ENCODE data around the gene AP5M1.

The AP5M1 gene

DNA sequence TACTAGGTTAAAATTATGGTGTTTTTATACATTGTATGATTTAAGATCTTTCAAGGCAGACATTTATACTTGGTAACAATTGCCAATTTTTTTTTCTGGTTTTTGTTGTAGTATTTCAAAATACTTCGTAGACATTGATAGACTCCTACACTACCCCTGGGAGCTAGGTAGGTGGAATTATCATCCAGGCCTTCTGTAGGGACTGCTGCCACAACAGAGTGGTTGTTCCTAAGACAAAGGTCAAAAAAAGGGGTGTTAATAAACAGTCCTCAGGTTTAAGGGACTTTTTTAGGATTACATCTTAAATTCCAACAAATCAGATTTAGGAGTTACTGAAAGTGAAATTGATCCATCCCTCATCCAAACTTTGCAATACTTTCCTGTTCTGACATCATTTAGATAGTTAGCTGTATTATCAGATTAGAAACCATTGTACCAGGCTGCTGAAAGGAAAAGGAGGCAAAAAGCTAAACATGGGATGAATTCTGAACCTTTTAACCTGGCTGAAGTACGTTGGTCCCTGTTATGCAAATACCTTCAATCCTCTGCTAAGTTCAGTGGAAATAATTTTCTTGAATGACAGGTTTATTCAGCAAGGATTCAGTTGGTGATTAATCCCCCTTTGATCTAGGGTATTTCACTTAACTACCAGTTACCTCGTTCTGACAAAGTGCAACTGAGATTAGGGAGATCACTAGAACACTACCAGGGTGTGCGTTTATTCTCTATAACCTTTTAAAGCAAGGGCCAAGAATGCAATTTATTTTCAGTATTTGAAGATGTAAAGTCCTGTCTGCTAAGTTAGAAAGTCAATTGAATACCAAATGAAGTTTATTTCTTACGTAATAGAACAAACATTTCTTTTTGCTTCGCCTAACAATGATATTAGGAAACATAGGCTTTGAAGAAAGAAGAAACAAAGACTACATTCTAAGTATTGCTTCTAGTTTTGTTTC, 23.2 kb downstream of the AP5M1 start:
- no peak for TF ChIP-seq CTCF (IDR thresholded peaks at IDR 0.05; ENCODE audit: poor library complexity, severe bottlenecking)
- no peak for DNase-seq (ENCODE audit: low spot score)

GRCh38 chr14:57293866-57294837, 25.4 kb downstream of the AP5M1 start:
- Histone ChIP-seq H3K4me3 (ENCODE audit: severe bottlenecking) (no peak overlapping the region), H3K27me3 (ENCODE audit: insufficient read depth, poor library complexity, severe bottlenecking) (no peaks in the 10 kb centered on the region), H3K9me3 (ENCODE audit: severe bottlenecking) (no peaks in the 10 kb centered on the region), H3K27ac (ENCODE audit: poor library complexity, severe bottlenecking) (no peak overlapping the region), H3K4me1 (ENCODE audit: insufficient read depth, poor library complexity, severe bottlenecking) (no peaks in the 10 kb centered on the region), H3K36me3 (ENCODE audit: low read depth) (peaks cover 19% of the 10 kb centered on the region)
- ATAC-seq (ENCODE audit: low read depth) (no peak), DNase-seq (ENCODE audit: low spot score) (no peak)
- TF ChIP-seq CTCF (IDR thresholded peaks at IDR 0.05; ENCODE audit: poor library complexity, severe bottlenecking) = peak; percentile 85

More for the DNA sequence above, 23.2 kb downstream of the AP5M1 start:
- Histone ChIP-seq H3K4me3 (ENCODE audit: severe bottlenecking) (no peak overlapping the region), H3K9me3 (ENCODE audit: severe bottlenecking) (no peaks in the 10 kb centered on the region), H3K4me1 (ENCODE audit: insufficient read depth, poor library complexity, severe bottlenecking) (no peaks in the 10 kb centered on the region), H3K27me3 (ENCODE audit: insufficient read depth, poor library complexity, severe bottlenecking) (no peaks in the 10 kb centered on the region), H3K36me3 (ENCODE audit: low read depth) (peaks cover 41% of the 10 kb centered on the region), H3K27ac (ENCODE audit: poor library complexity, severe bottlenecking) (no peak overlapping the region)
- ATAC-seq (ENCODE audit: low read depth) = no peak

- H3K36me3 ChIP-seq (ENCODE audit: low read depth) = peaks cover 8% of the 10 kb centered on the region
- TF ChIP-seq CTCF (IDR thresholded peaks at IDR 0.05; ENCODE audit: poor library complexity, severe bottlenecking) = no peak
- DNase-seq (ENCODE audit: low spot score) = no peak
- no peaks in the 10 kb centered on the region for H3K4me1 ChIP-seq (ENCODE audit: insufficient read depth, poor library complexity, severe bottlenecking)
- no peak overlapping the region for H3K4me3 ChIP-seq (ENCODE audit: severe bottlenecking)
- no peak for ATAC-seq (ENCODE audit: low read depth)
- H3K27me3 ChIP-seq (ENCODE audit: insufficient read depth, poor library complexity, severe bottlenecking) = no peaks in the 10 kb centered on the region
- H3K9me3 ChIP-seq (ENCODE audit: severe bottlenecking) = no peaks in the 10 kb centered on the region
- H3K27ac ChIP-seq (ENCODE audit: poor library complexity, severe bottlenecking) = no peak overlapping the region
Observed at GRCh38 chr14:57295239-57295638, 26.5 kb downstream of the AP5M1 start.

DNA sequence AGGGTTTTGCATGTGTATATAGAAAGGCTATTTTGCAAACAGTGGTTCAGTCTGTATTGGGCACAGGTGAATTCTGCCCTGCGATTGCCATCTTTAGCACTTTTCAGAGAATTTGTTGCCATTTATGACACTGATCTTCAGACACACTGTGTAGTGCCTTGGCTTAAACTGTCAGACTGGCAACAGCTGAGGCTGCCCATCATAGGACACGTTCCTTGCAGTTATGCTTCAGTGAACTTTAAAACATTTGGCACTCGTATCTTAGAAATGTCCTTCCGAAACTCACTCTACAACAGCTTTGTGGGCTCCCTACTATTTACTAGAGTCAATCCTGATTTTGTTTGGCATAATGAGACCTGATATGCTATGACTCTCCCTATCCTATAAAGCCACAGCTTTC, 29.1 kb downstream of the AP5M1 start:
- DNase-seq (ENCODE audit: low spot score) (no peak), ATAC-seq (ENCODE audit: low read depth) (no peak)
- no peaks in the 10 kb centered on the region for H3K4me1 ChIP-seq (ENCODE audit: insufficient read depth, poor library complexity, severe bottlenecking)
- H3K27ac ChIP-seq (ENCODE audit: poor library complexity, severe bottlenecking) = no peak overlapping the region
- no peak overlapping the region for H3K4me3 ChIP-seq (ENCODE audit: severe bottlenecking)
- no peak for TF ChIP-seq CTCF (IDR thresholded peaks at IDR 0.05; ENCODE audit: poor library complexity, severe bottlenecking)
- H3K36me3 ChIP-seq (ENCODE audit: low read depth) = no peaks in the 10 kb centered on the region
- H3K27me3 ChIP-seq (ENCODE audit: insufficient read depth, poor library complexity, severe bottlenecking) = no peaks in the 10 kb centered on the region
- H3K9me3 ChIP-seq (ENCODE audit: severe bottlenecking) = no peaks in the 10 kb centered on the region
